ENCODE measurements around the gene SDK1. TPM values are rescaled to one million over a fixed set of nuclear protein-coding genes. Genes with fewer than 3 reads are reported as not detected.

Gene SDK1
- total RNA-seq, 4 donors from 2014 or later, result 3.7 to 80.9 (median 13.1) TPM

GRCh38 chr7:3301831-3302618 lies 973 bp downstream of the SDK1 start:
- Histone ChIP-seq H3K27me3 (peaks cover 0 to 3% of the 10 kb centered on the region in 2 donors), H3K36me3 (no peaks in the 10 kb centered on the region), H3K4me1 (peaks cover 0 to 10% (median 6%) of the 10 kb centered on the region in 4 donors), H3K9me3 (no peaks in the 10 kb centered on the region), H3K27ac (peak overlapping the region in 3 of 4 donors; percentile 34 to 57 (median 40)), H3K4me3 (peak overlapping the region; percentile 38 to 55 (median 52))
- TF ChIP-seq CTCF (IDR thresholded peaks at IDR 0.05) (peak in 1 of 6 experiments; percentile 24), POLR2A (IDR thresholded peaks at IDR 0.05) (no peak)
- DNase-seq, result no peak

GRCh38 chr7:3302681-3303320 lies 1.7 kb downstream of the SDK1 start:
- H3K27ac ChIP-seq, result peak overlapping the region in 1 of 4 donors; percentile 40

GRCh38 chr7:3304131-3304530 lies 3.1 kb downstream of the SDK1 start:
- no peaks in the 10 kb centered on the region for H3K36me3 ChIP-seq
- H3K9me3 ChIP-seq, result no peaks in the 10 kb centered on the region
- H3K4me1 ChIP-seq, result peaks cover 0 to 10% (median 6%) of the 10 kb centered on the region in 4 donors
- no peak for DNase-seq
- peaks cover 0 to 3% of the 10 kb centered on the region in 2 donors for H3K27me3 ChIP-seq
- no peak overlapping the region for H3K27ac ChIP-seq
- no peak overlapping the region for H3K4me3 ChIP-seq
- TF ChIP-seq POLR2A (IDR thresholded peaks at IDR 0.05) (no peak), CTCF (IDR thresholded peaks at IDR 0.05) (no peak)

More at GRCh38 chr7:3302681-3303320, 1.7 kb downstream of the SDK1 start:
- Histone ChIP-seq H3K36me3 (no peaks in the 10 kb centered on the region), H3K4me1 (peaks cover 0 to 10% (median 6%) of the 10 kb centered on the region in 4 donors), H3K4me3 (peak overlapping the region in 3 of 4 donors; percentile 50 to 55 (median 54)), H3K9me3 (no peaks in the 10 kb centered on the region), H3K27me3 (peaks cover 0 to 3% of the 10 kb centered on the region in 2 donors)
- TF ChIP-seq POLR2A (IDR thresholded peaks at IDR 0.05) (no peak), CTCF (IDR thresholded peaks at IDR 0.05) (no peak)
- no peak for DNase-seq

- Histone ChIP-seq H3K27me3 (no peaks in the 10 kb centered on the region), H3K4me1 (no peaks in the 10 kb centered on the region), H3K4me3 (no peak overlapping the region), H3K27ac (no peak overlapping the region), H3K9me3 (no peaks in the 10 kb centered on the region), H3K36me3 (no peaks in the 10 kb centered on the region)
- no peak for TF ChIP-seq CTCF (IDR thresholded peaks at IDR 0.05)
- no peak for TF ChIP-seq POLR2A (IDR thresholded peaks at IDR 0.05)
- no peak for DNase-seq
Measured at GRCh38 chr7:3307435-3307834, 6.4 kb downstream of the SDK1 start.

- Histone ChIP-seq H3K4me1 (no peaks in the 10 kb centered on the region), H3K36me3 (no peaks in the 10 kb centered on the region), H3K27ac (no peak overlapping the region), H3K27me3 (no peaks in the 10 kb centered on the region), H3K4me3 (no peak overlapping the region), H3K9me3 (no peaks in the 10 kb centered on the region)
- no peak for DNase-seq
- TF ChIP-seq POLR2A (IDR thresholded peaks at IDR 0.05), result no peak
- TF ChIP-seq CTCF (IDR thresholded peaks at IDR 0.05), result no peak
Measured at GRCh38 chr7:3309140-3309539, 8.1 kb downstream of the SDK1 start.
